Measurements from ENCODE around the gene TMOD1.

GRCh38 chr9:97515662-97516061 is 14.2 kb downstream of the TMOD1 start:
- no peak for TF ChIP-seq CTCF (IDR thresholded peaks at IDR 0.05)
- no peak for TF ChIP-seq ZFX (IDR thresholded peaks at IDR 0.05; ENCODE audit: borderline replicate concordance)

Measured in 22Rv1 (cell line).